ENCODE measurements around the gene ZNF485. TPM values are rescaled to one million over a fixed set of nuclear protein-coding genes. Genes with fewer than 3 reads are reported as not detected.

ZNF485 gene
- total and polyA plus RNA-seq, 10 of the 15 experiments (the other 5 are each of a cell fraction or from before 2014, with no cell fraction given) = 3.2 to 7.6 (median 5.1) TPM

- TF ChIP-seq, protein P1, sequence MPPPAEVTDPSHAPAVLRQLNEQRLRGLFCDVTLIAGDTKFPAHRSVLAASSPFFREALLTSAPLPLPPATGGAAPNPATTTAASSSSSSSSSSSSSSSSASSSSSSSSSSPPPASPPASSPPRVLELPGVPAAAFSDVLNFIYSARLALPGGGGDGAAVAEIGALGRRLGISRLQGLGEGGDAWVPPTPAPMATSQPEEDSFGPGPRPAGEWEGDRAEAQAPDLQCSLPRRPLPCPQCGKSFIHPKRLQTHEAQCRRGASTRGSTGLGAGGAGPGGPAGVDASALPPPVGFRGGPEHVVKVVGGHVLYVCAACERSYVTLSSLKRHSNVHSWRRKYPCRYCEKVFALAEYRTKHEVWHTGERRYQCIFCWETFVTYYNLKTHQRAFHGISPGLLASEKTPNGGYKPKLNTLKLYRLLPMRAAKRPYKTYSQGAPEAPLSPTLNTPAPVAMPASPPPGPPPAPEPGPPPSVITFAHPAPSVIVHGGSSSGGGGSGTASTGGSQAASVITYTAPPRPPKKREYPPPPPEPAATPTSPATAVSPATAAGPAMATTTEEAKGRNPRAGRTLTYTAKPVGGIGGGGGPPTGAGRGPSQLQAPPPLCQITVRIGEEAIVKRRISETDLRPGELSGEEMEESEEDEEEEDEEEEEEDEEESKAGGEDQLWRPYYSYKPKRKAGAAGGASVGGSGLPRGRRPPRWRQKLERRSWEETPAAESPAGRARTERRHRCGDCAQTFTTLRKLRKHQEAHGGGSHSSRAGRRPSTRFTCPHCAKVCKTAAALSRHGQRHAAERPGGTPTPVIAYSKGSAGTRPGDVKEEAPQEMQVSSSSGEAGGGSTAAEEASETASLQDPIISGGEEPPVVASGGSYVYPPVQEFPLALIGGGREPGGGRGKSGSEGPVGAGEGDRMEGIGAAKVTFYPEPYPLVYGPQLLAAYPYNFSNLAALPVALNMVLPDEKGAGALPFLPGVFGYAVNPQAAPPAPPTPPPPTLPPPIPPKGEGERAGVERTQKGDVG (CRISPR knock-in tag; IDR thresholded peaks at IDR 0.05) = no peak
- TF ChIP-seq RB1 (IDR thresholded peaks at IDR 0.05; ENCODE audit: borderline replicate concordance) (no peak), NFYA (IDR thresholded peaks at IDR 0.05; ENCODE audit: borderline replicate concordance, low read depth, low read length) (no peak), BCL11A (IDR thresholded peaks at IDR 0.05; ENCODE audit: low read depth, low read length) (no peak), STAT1 (conservative IDR thresholded peaks at IDR 0.05) (0 out of 2 replicates have a peak, but pooled peaks have one; percentile 46), ZBTB33 (IDR thresholded peaks at IDR 0.05) (no peak), CREB1 (IDR thresholded peaks at IDR 0.05; ENCODE audit: low read depth) (no peak), FOXM1 (IDR thresholded peaks at IDR 0.05; ENCODE audit: low read depth, low read length) (no peak), ZNF384 (IDR thresholded peaks at IDR 0.05; ENCODE audit: borderline replicate concordance, low read depth, low read length) (no peak), CBX3 (IDR thresholded peaks at IDR 0.05; ENCODE audit: borderline replicate concordance, low read depth) (no peak), MTA3 (IDR thresholded peaks at IDR 0.05; ENCODE audit: borderline replicate concordance, low read length) (no peak), NKRF (conservative IDR thresholded peaks at IDR 0.05) (peak; percentile 76; the same call in 1 of the 2 replicates), ZZZ3 (IDR thresholded peaks at IDR 0.05; ENCODE audit: control insufficient read depth, insufficient read length, low read depth) (no peak), PAX5 (IDR thresholded peaks at IDR 0.05; ENCODE audit: borderline replicate concordance, low read depth, low read length) (no peak), CBFB (IDR thresholded peaks at IDR 0.05; ENCODE audit: low read depth) (peak; percentile 53; the same call in 1 of the 2 replicates), SREBF2 (IDR thresholded peaks at IDR 0.05; ENCODE audit: low read length) (peak; percentile 66), FOXK2 (IDR thresholded peaks at IDR 0.05) (no peak), ESRRA (IDR thresholded peaks at IDR 0.05; ENCODE audit: low read length) (no peak)
- TF ChIP-seq, protein P2, sequence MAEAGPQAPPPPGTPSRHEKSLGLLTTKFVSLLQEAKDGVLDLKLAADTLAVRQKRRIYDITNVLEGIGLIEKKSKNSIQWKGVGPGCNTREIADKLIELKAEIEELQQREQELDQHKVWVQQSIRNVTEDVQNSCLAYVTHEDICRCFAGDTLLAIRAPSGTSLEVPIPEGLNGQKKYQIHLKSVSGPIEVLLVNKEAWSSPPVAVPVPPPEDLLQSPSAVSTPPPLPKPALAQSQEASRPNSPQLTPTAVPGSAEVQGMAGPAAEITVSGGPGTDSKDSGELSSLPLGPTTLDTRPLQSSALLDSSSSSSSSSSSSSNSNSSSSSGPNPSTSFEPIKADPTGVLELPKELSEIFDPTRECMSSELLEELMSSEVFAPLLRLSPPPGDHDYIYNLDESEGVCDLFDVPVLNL (IDR thresholded peaks at IDR 0.05; ENCODE audit: low read depth, low read length) = no peak
Observed at GRCh38 chr10:43606323-43607198, at the start of gene ZNF485 (continued).
